PC-9 (cell line): ENCODE measurements around the gene SLC16A12.

ENCODE experiments used
- CTCF ChIP-seq: fragments of 200-600 bp; sonication (generic); conservative IDR thresholded peaks from 2 replicates; pipeline ENCODE4 v1.6.1; 2017; ENCODE audit warnings: mixed run types, antibody characterized with exemption, mild to moderate bottlenecking, moderate library complexity
- EZH2 ChIP-seq: fragments of 200-600 bp; sonication (generic); IDR thresholded peaks from 2 replicates; pipeline ENCODE4 v1.8.0; 2017; ENCODE audit warnings: antibody characterized with exemption, low read depth

- TF ChIP-seq CTCF (no peak), EZH2 (no peak)
Observed at GRCh38 chr10:89469517-89469916, 65.9 kb downstream of the SLC16A12 start.
